ENCODE data around the gene NXN. TPM values are rescaled to one million over a fixed set of nuclear protein-coding genes. Genes with fewer than 3 reads are reported as not detected.

Gene NXN
- total RNA-seq, 1 experiment from 2014 or later, result 6.0 TPM

DNA sequence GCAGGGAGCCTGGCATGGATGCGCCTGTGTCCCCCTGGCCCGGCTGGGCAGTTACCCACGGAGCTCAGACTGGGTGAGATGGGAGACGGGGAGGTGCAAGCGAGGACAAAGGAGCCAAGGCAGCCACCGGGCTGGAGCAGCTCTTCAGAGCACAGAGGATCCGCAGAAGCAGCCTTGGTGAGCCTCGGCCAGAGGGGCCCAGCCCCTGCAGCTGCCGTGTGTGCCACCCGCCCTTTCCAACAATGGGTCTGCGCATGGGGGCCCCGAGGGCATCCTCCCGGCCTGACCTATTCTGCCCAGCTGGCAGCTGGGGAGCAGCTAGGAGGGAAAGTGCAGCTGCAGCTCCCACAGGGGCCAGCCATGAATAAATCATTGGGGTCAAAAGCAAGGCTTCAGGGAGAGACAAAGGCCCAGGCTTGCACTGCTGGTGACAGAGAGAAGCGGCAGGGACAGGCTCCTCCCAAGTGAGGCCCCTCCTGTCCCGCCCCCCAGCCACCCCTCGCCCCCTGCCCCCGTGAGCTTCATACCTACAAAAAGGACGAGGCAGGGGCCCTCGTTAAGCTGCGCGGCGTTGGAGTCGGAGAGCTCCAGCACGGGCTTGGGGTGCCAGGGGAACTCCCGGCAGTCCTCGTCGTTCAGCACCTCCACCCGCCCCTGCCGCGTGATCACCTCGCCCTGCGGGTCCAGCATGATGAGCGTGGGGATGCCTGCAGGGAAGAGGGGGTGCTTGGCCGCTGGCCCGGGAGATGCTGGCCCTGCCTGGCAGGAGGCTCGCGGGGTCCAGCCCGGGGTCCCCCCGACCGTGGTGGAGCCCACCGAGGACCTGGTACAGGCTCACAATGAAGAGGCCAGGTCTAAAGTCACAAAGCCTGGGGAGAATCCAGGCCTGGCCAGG lies 174.8 kb downstream of the NXN start:
- TF ChIP-seq EZH2 (IDR thresholded peaks at IDR 0.05; ENCODE audit: borderline replicate concordance, low read depth, low read length, poor library complexity, severe bottlenecking) (no peak), CTCF (conservative IDR thresholded peaks at IDR 0.05; ENCODE audit: low read depth, low read length) (no peak)
- no peak for DNase-seq (ENCODE audit: low spot score)
- Histone ChIP-seq H3K27ac (ENCODE audit: low read depth, low read length, poor library complexity, severe bottlenecking) (no peak overlapping the region), H3K9me3 (ENCODE audit: low read depth, low read length, poor library complexity, severe bottlenecking) (no peaks in the 10 kb centered on the region), H3K27me3 (replicated peaks; ENCODE audit: insufficient read depth, low read depth, low read length, poor library complexity) (peaks cover 19% of the 10 kb centered on the region), H3K36me3 (ENCODE audit: insufficient read depth, low read length, poor library complexity, severe bottlenecking) (no peaks in the 10 kb centered on the region), H3K4me1 (ENCODE audit: insufficient read depth, low read length, poor library complexity, severe bottlenecking) (no peaks in the 10 kb centered on the region), H3K4me3 (ENCODE audit: low read depth, low read length, poor library complexity, severe bottlenecking) (no peak overlapping the region)
- ChIA-PET POLR2A (ENCODE audit: low non-redundant PET) (no interaction called here), CTCF (no interaction called here)
- BruUV-seq (replicated peaks), result no TSS peak
- intact Hi-C loops (cut with micrococcal nuclease; ENCODE audit: unreplicated experiment), result no loop called here

GRCh38 chr17:802901-803881 lies 176.4 kb downstream of the NXN start:
- intact Hi-C loops (cut with micrococcal nuclease; ENCODE audit: unreplicated experiment), result no loop called here
- Histone ChIP-seq H3K4me3 (ENCODE audit: low read depth, low read length, poor library complexity, severe bottlenecking) (no peak overlapping the region), H3K4me1 (ENCODE audit: insufficient read depth, low read length, poor library complexity, severe bottlenecking) (no peaks in the 10 kb centered on the region), H3K27ac (ENCODE audit: low read depth, low read length, poor library complexity, severe bottlenecking) (no peak overlapping the region), H3K36me3 (ENCODE audit: insufficient read depth, low read length, poor library complexity, severe bottlenecking) (no peaks in the 10 kb centered on the region), H3K9me3 (ENCODE audit: low read depth, low read length, poor library complexity, severe bottlenecking) (no peaks in the 10 kb centered on the region), H3K27me3 (replicated peaks; ENCODE audit: insufficient read depth, low read depth, low read length, poor library complexity) (peaks cover 19% of the 10 kb centered on the region)
- DNase-seq (ENCODE audit: low spot score), result no peak
- no peak for TF ChIP-seq EZH2 (IDR thresholded peaks at IDR 0.05; ENCODE audit: borderline replicate concordance, low read depth, low read length, poor library complexity, severe bottlenecking)
- TF ChIP-seq CTCF (conservative IDR thresholded peaks at IDR 0.05; ENCODE audit: low read depth, low read length), result no peak
- ChIA-PET CTCF (no interaction called here), POLR2A (ENCODE audit: low non-redundant PET) (no interaction called here)
- BruUV-seq (replicated peaks), result no TSS peak

- intact Hi-C loops (cut with micrococcal nuclease; ENCODE audit: unreplicated experiment), result no loop called here
- H3K9me3 ChIP-seq (ENCODE audit: low read depth, low read length, poor library complexity, severe bottlenecking), result no peaks in the 10 kb centered on the region
- H3K4me1 ChIP-seq (ENCODE audit: insufficient read depth, low read length, poor library complexity, severe bottlenecking), result no peaks in the 10 kb centered on the region
- no peak overlapping the region for H3K4me3 ChIP-seq (ENCODE audit: low read depth, low read length, poor library complexity, severe bottlenecking)
- TF ChIP-seq CTCF (conservative IDR thresholded peaks at IDR 0.05; ENCODE audit: low read depth, low read length) (no peak), EZH2 (IDR thresholded peaks at IDR 0.05; ENCODE audit: borderline replicate concordance, low read depth, low read length, poor library complexity, severe bottlenecking) (no peak)
- H3K27ac ChIP-seq (ENCODE audit: low read depth, low read length, poor library complexity, severe bottlenecking), result no peak overlapping the region
- ChIA-PET CTCF (interaction anchor here (1.1 kb wide), 1 partner anchor 197 kb away, joined by 3 read pairs; no protein-coding TSS in a partner anchor), POLR2A (ENCODE audit: low non-redundant PET) (no interaction called here)
- no peak for DNase-seq (ENCODE audit: low spot score)
- peaks cover 19% of the 10 kb centered on the region for H3K27me3 ChIP-seq (replicated peaks; ENCODE audit: insufficient read depth, low read depth, low read length, poor library complexity)
- BruUV-seq (replicated peaks), result no TSS peak
- no peaks in the 10 kb centered on the region for H3K36me3 ChIP-seq (ENCODE audit: insufficient read depth, low read length, poor library complexity, severe bottlenecking)
Observed at GRCh38 chr17:802481-802880, 177.1 kb downstream of the NXN start.

All from A673 (cell line).